CD4-positive, alpha-beta memory T cell (primary cell): Measurements from ENCODE around the gene BGLAP. TPM values are rescaled to one million over a fixed set of nuclear protein-coding genes. Genes with fewer than 3 reads are reported as not detected.

ENCODE experiments used
- CTCF ChIA-PET: fragments of 350-600 bp; sonication (Branson Sonifier 250); formaldehyde crosslinking; loops from one replicate; lab custom pipeline; 2021; ENCODE audit warnings: inconsistent platforms; ENCODE audit not compliant: partially characterized antibody; lab: Charles Lee
- POLR2A ChIA-PET: fragments of 350-600 bp; sonication (Branson Sonifier 250); formaldehyde crosslinking; loops from one replicate; lab custom pipeline; 2021; ENCODE audit not compliant: partially characterized antibody; lab: Charles Lee
- DNase-seq, 5 donors: peaks; one replicate each; pipeline versions ENCODE4 v3.0.0 to v3.0.0-alpha.2; 2020 to 2022; ENCODE audit warnings: mixed read lengths in 1 of 5
- H3K27ac ChIP-seq: one replicate; pipeline ENCODE4 v1.7.0; 2013; ENCODE audit warnings: low read depth, low read length
- H3K27me3 ChIP-seq: 2 replicates; pipeline ENCODE4 v1.7.0; 2013; ENCODE audit warnings: mild to moderate bottlenecking, low read length, moderate library complexity; ENCODE audit not compliant: insufficient read depth
- H3K36me3 ChIP-seq: 2 replicates; pipeline ENCODE4 v1.7.0; 2013; ENCODE audit warnings: mild to moderate bottlenecking, low read length, moderate library complexity; ENCODE audit not compliant: insufficient read depth
- H3K4me1 ChIP-seq: 2 replicates; pipeline ENCODE4 v1.7.0; 2013; ENCODE audit warnings: mild to moderate bottlenecking, low read length, moderate library complexity; ENCODE audit not compliant: insufficient read depth
- H3K4me3 ChIP-seq, 2 donors: one replicate each; pipeline ENCODE4 v1.7.0; 2013; ENCODE audit warnings: low read length in 2 of 2, mild to moderate bottlenecking in 1 of 2
- H3K9me3 ChIP-seq, 2 donors: one replicate each; pipeline ENCODE4 v1.7.0; 2013; ENCODE audit warnings: low read length in 2 of 2, control low read depth in 1 of 2; ENCODE audit not compliant: control insufficient read depth in 1 of 2
- H3K27ac Mint-ChIP-seq, 7 donors: one replicate each; pipeline ENCODE4 v1.8.0; 2020 to 2021; ENCODE audit warnings: mixed read lengths in 7 of 7, mild to moderate bottlenecking in 6 of 7, inconsistent platforms in 3 of 7, moderate library complexity in 3 of 7
- H3K27me3 Mint-ChIP-seq, 2 donors: one replicate each; pipeline ENCODE4 v1.8.0; 2020 to 2021; ENCODE audit warnings: mixed read lengths in 2 of 2
- H3K36me3 Mint-ChIP-seq, 2 donors: one replicate each; pipeline ENCODE4 v1.8.0; 2020 to 2021; ENCODE audit warnings: mixed read lengths in 2 of 2, inconsistent platforms in 1 of 2, mild to moderate bottlenecking in 1 of 2
- H3K4me1 Mint-ChIP-seq, 4 donors: one replicate each; pipeline ENCODE4 v1.8.0; 2020 to 2021; ENCODE audit warnings: mixed read lengths in 4 of 4, mild to moderate bottlenecking in 1 of 4
- H3K4me3 Mint-ChIP-seq, 8 donors: one replicate each; pipeline ENCODE4 v1.8.0; 2020 to 2021; ENCODE audit warnings: mixed read lengths in 8 of 8, mild to moderate bottlenecking in 7 of 8, moderate library complexity in 6 of 8, inconsistent platforms in 3 of 8
- H3K9me3 Mint-ChIP-seq, 8 donors: one replicate each; pipeline ENCODE4 v1.8.0; 2020 to 2021; ENCODE audit warnings: mixed read lengths in 8 of 8, mild to moderate bottlenecking in 5 of 8, inconsistent platforms in 3 of 8, moderate library complexity in 1 of 8
- intact Hi-C: fragments of 100-400 bp; cut with micrococcal nuclease; formaldehyde crosslinking; loops from one replicate; pipeline ENCODE4 v1.15.1; 2023
- polyA plus RNA-seq, 2 donors: library from polyadenylated mRNA; unstranded; fragments of 300-500 nt; fragmentation: Illumina TruSeq; gene quantifications; one replicate each; pipeline ENCODE4 v1.2.3, GENCODE V29; 2021
- total RNA-seq, 2 experiments: library from RNA; stranded (reverse); gene quantifications; one replicate each; pipeline ENCODE4 v1.2.3, GENCODE V29; 2021

BGLAP gene
- total and polyA plus RNA-seq, 4 experiments from 2014 or later, result 7.2 to 7.7 TPM; not detected in 2

DNA sequence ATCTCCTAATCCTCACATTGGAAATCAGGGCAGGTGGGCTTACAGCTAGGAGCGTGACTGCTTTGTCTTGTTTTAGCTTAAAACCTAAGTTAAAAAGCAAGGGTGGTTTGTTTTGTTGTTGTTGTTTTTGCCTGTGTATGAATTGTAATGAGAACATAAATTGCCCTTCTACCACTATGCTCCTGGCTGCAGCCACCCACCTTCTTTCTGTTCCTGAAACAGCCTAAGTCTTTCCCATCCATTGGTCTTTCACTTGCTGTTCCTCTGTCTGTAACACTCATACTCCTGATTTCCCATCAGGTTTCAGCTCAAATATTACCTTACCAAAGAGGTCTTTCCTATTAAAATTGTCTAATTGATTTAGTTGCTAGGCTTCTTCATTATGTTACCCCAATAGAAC, 41.5 kb downstream of the BGLAP start:
- CTCF ChIA-PET, result interaction anchor here (1.0 to 2.0 kb wide), 6 partner anchors 8 to 102 kb away, joined by 3 to 5 read pairs (median 3); no protein-coding TSS in a partner anchor
- peak overlapping the region; percentile 80 for H3K27ac ChIP-seq
- peaks cover 38% of the 10 kb centered on the region for H3K4me1 ChIP-seq
- Mint-ChIP-seq H3K36me3 (peaks cover 2 to 24% of the 10 kb centered on the region in 2 donors), H3K27ac (peak overlapping the region; percentile 42 to 99 (median 96)), H3K4me1 (peaks cover 23 to 51% (median 35%) of the 10 kb centered on the region in 4 donors), H3K27me3 (no peaks in the 10 kb centered on the region), H3K4me3 (peak overlapping the region; percentile 90 to 99 (median 96)), H3K9me3 (peaks cover 0 to 1% (median 0%) of the 10 kb centered on the region in 8 donors)
- POLR2A ChIA-PET, result interaction anchor here (0.8 to 4.1 kb wide), 21 partner anchors 8 to 1022 kb away, joined by 3 to 50 read pairs (median 6); partner anchors contain the start of genes CCT3, GLMP, HDGF and LAMTOR2
- DNase-seq, result no peak
- peaks cover 11% of the 10 kb centered on the region for H3K36me3 ChIP-seq
- no peaks in the 10 kb centered on the region for H3K9me3 ChIP-seq
- peak overlapping the region; percentile 93 to 96 for H3K4me3 ChIP-seq
- intact Hi-C loops, result loop anchor here (2.0 kb wide), 1 partner anchor 229 kb away; the partner anchor contains the start of gene LAMTOR2
- H3K27me3 ChIP-seq, result no peaks in the 10 kb centered on the region

DNA sequence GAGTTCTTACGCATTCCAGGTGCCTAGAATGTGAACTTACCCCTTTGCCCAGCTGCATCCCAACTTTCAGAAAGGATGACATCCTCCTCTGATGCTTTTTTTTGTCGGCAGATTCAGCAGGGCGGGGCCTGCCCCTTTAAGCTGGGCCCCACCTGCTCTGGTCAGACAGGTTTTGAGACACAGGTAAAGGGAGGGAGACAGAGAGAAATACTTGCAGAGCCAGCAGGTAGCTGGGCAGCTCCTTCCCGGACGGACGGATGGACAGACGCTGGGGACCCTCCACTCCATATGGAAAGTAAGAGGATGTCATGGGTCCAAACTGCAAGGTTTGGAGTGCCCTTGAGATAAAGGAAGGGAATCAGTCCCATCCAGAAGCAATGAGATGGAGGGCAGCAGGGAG, 42.1 kb downstream of the BGLAP start, which contains the start of gene TMEM79:
TSS of gene TMEM79 (plus strand) at position 214 of the 400 bp plus-strand sequence. CDS start 902 bp downstream, outside the sequence.
- peaks cover 23 to 51% (median 35%) of the 10 kb centered on the region in 4 donors for H3K4me1 Mint-ChIP-seq
- no peak for DNase-seq
- H3K4me3 Mint-ChIP-seq, result peak within 1 kb of the TSS; percentile 90 to 99 (median 96)
- peaks cover 0 to 1% (median 0%) of the 10 kb centered on the region in 8 donors for H3K9me3 Mint-ChIP-seq
- intact Hi-C loops, result no loop called here
- peak within 1 kb of the TSS; percentile 42 to 99 (median 96) for H3K27ac Mint-ChIP-seq
- CTCF ChIA-PET, result interaction anchor here (1.0 to 2.0 kb wide), 4 partner anchors 9 to 102 kb away, joined by 3 to 5 read pairs (median 3); no protein-coding TSS in a partner anchor
- POLR2A ChIA-PET, result interaction anchor here (1.1 to 4.1 kb wide), 3 partner anchors 10 to 91 kb away, joined by 4 to 50 read pairs (median 5); partner anchors contain the start of genes GLMP and SLC25A44
- no peaks in the 10 kb centered on the region for H3K27me3 Mint-ChIP-seq
- H3K36me3 Mint-ChIP-seq, result peaks cover 5 to 26% of the 10 kb centered on the region in 2 donors
- H3K27me3 ChIP-seq, result no peaks in the 10 kb centered on the region
- peak within 1 kb of the TSS; percentile 93 to 96 for H3K4me3 ChIP-seq
- H3K27ac ChIP-seq, result peak within 1 kb of the TSS; percentile 80
- H3K4me1 ChIP-seq, result peaks cover 38% of the 10 kb centered on the region
- H3K9me3 ChIP-seq, result no peaks in the 10 kb centered on the region
- peaks cover 10% of the 10 kb centered on the region for H3K36me3 ChIP-seq

DNA sequence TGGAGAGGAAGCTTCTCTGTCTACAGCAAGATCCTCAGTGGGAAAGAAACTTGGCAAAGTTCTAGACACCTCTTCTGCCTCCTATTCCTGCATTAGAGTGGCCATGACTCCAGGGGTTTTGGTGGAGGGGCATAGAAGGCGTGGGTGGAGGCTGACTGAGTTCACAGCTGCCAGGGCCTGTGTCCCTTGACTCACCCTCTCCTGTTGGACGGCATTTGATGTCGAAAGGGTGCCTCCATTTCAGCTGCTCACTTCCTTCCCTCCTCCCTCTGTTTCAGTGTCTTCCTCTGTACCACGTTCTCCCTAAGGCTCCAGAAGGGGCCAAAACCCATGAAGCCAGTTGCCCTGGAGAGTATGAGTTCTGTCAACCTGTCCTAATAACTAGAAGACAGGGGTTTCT, 42.8 kb downstream of the BGLAP start:
- no peak for DNase-seq
- peaks cover 23 to 51% (median 35%) of the 10 kb centered on the region in 4 donors for H3K4me1 Mint-ChIP-seq
- H3K27me3 ChIP-seq, result no peaks in the 10 kb centered on the region
- intact Hi-C loops, result no loop called here
- POLR2A ChIA-PET, result interaction anchor here (1.1 to 4.1 kb wide), 2 partner anchors 10 to 48 kb away, joined by 4 to 50 read pairs; partner anchors contain the start of gene GLMP
- H3K4me1 ChIP-seq, result peaks cover 36% of the 10 kb centered on the region
- peaks cover 8 to 29% of the 10 kb centered on the region in 2 donors for H3K36me3 Mint-ChIP-seq
- no peak overlapping the region for H3K27ac ChIP-seq
- H3K27ac Mint-ChIP-seq, result peak overlapping the region in 1 of 7 donors; percentile 7
- peaks cover 10% of the 10 kb centered on the region for H3K36me3 ChIP-seq
- peak overlapping the region in 1 of 8 donors; percentile 21 for H3K4me3 Mint-ChIP-seq
- no peaks in the 10 kb centered on the region for H3K9me3 ChIP-seq
- CTCF ChIA-PET, result interaction anchor here (1.4 to 2.0 kb wide), 2 partner anchors 9 to 60 kb away, joined by 3 to 5 read pairs; no protein-coding TSS in a partner anchor
- peaks cover 0 to 1% (median 0%) of the 10 kb centered on the region in 8 donors for H3K9me3 Mint-ChIP-seq
- H3K4me3 ChIP-seq, result no peak overlapping the region
- H3K27me3 Mint-ChIP-seq, result no peaks in the 10 kb centered on the region

DNA sequence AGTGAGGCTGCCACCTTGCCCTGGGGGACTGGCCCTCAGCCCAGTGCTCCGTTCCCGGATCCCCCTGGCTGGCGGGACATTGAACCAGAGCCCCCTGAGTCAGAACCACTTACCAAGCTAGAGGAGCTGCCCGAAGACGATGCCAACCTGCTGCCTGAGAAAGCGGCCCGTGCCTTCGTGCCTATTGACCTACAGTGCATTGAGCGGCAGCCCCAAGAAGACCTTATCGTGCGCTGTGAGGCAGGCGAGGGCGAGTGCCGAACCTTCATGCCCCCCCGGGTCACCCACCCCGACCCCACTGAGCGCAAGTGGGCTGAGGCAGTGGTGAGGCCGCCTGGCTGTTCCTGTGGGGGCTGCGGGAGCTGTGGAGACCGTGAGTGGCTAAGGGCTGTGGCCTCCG, 43.5 kb downstream of the BGLAP start:
- Mint-ChIP-seq H3K9me3 (peaks cover 0 to 1% (median 0%) of the 10 kb centered on the region in 8 donors), H3K4me1 (peaks cover 23 to 47% (median 29%) of the 10 kb centered on the region in 4 donors), H3K27me3 (no peaks in the 10 kb centered on the region), H3K4me3 (no peak overlapping the region), H3K27ac (no peak overlapping the region), H3K36me3 (peaks cover 12 to 31% of the 10 kb centered on the region in 2 donors)
- intact Hi-C loops, result no loop called here
- peaks cover 6% of the 10 kb centered on the region for H3K36me3 ChIP-seq
- POLR2A ChIA-PET, result interaction anchor here (1.3 kb wide), 1 partner anchor 9 kb away, joined by 4 read pairs; no protein-coding TSS in a partner anchor
- H3K4me3 ChIP-seq, result no peak overlapping the region
- H3K27ac ChIP-seq, result no peak overlapping the region
- peaks cover 29% of the 10 kb centered on the region for H3K4me1 ChIP-seq
- DNase-seq, result no peak
- H3K9me3 ChIP-seq, result no peaks in the 10 kb centered on the region
- CTCF ChIA-PET, result interaction anchor here (1.6 kb wide), 1 partner anchor 100 kb away, joined by 4 read pairs; no protein-coding TSS in a partner anchor
- H3K27me3 ChIP-seq, result no peaks in the 10 kb centered on the region

DNA sequence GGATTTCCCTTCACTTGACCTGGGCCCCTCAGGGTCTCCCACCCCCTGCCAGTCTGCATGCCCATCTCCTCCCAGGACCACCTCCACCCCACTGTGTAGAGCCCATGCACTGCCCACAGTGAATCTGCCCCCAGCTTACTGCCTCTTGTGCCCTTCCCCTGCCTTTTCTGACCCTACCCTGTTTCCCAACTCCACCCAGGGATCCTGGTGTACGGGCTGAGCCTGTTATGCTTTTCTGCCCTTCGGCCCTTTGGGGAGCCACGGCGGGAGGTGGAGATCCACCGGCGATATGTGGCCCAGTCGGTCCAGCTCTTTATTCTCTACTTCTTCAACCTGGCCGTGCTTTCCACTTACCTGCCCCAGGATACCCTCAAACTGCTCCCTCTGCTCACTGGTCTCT, 44.1 kb downstream of the BGLAP start:
- no peak for DNase-seq
- Histone ChIP-seq H3K36me3 (peaks cover 6% of the 10 kb centered on the region), H3K27ac (no peak overlapping the region), H3K4me1 (peaks cover 23% of the 10 kb centered on the region), H3K27me3 (no peaks in the 10 kb centered on the region), H3K4me3 (no peak overlapping the region), H3K9me3 (no peaks in the 10 kb centered on the region)
- Mint-ChIP-seq H3K27me3 (no peaks in the 10 kb centered on the region), H3K4me3 (no peak overlapping the region), H3K36me3 (peaks cover 12 to 31% of the 10 kb centered on the region in 2 donors), H3K4me1 (peaks cover 19 to 40% (median 25%) of the 10 kb centered on the region in 4 donors), H3K9me3 (peaks cover 0 to 1% (median 0%) of the 10 kb centered on the region in 8 donors), H3K27ac (no peak overlapping the region)
- POLR2A ChIA-PET, result interaction anchor here (1.3 kb wide), 1 partner anchor 8 kb away, joined by 4 read pairs; no protein-coding TSS in a partner anchor
- intact Hi-C loops, result no loop called here
- CTCF ChIA-PET, result interaction anchor here (1.6 kb wide), 1 partner anchor 100 kb away, joined by 4 read pairs; no protein-coding TSS in a partner anchor

DNA sequence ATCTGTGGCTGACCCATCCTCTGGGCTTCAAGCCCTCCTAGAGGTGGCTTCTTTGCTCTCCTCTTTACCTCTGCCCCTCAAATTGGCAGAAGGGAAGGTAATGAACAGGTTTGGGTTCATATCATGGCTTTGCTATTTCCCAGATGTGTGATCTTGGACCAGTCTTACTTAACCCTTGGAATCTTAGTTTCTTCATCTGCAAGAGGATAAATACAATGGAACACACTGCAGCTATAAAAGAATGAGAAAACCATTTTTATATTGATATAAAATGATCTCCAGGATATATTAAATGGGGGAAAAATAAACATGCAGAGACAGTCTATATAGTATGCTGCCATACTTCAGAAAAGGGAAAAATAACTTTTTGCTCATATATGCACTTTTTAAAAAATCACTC, 47.9 kb downstream of the BGLAP start:
- ChIA-PET CTCF (no interaction called here), POLR2A (no interaction called here)
- Histone ChIP-seq H3K27ac (no peak overlapping the region), H3K4me3 (no peak overlapping the region), H3K27me3 (no peaks in the 10 kb centered on the region), H3K9me3 (no peaks in the 10 kb centered on the region), H3K36me3 (peaks cover 9% of the 10 kb centered on the region), H3K4me1 (peaks cover 6% of the 10 kb centered on the region)
- Mint-ChIP-seq H3K27me3 (no peaks in the 10 kb centered on the region), H3K9me3 (peaks cover 0 to under 1% (median 0%) of the 10 kb centered on the region in 8 donors), H3K27ac (peak overlapping the region in 2 of 7 donors; percentile 27 to 38), H3K36me3 (peaks cover 12 to 26% of the 10 kb centered on the region in 2 donors), H3K4me3 (no peak overlapping the region), H3K4me1 (peaks cover 8 to 16% (median 14%) of the 10 kb centered on the region in 4 donors)
- intact Hi-C loops, result no loop called here
- DNase-seq, result no peak
